Erythroblast (primary cell): ENCODE results near the gene ALS2CL.
A peak's percentile ranks its signal among the peaks of the same experiment; 100 is the strongest.

Experiments
- DNase-seq, 2 experiments: peaks; one replicate each; lab custom pipeline; 2025; lab: John Stamatoyannopoulos, UW
- GATA1 ChIP-seq: IDR thresholded peaks from 2 replicates; pipeline ENCODE4 v1.6.1; 2011; ENCODE audit warnings: low read depth, mild to moderate bottlenecking, control low read depth, low read length, moderate library complexity
- POLR2A ChIP-seq: IDR thresholded peaks from 2 replicates; pipeline ENCODE4 v1.6.1; 2011; ENCODE audit warnings: mild to moderate bottlenecking, low read length

The ALS2CL gene

GRCh38 chr3:46649436-46649835, 44.0 kb downstream of the ALS2CL start:
- no peak for TF ChIP-seq GATA1
- no peak for TF ChIP-seq POLR2A
- no peak for DNase-seq

GRCh38 chr3:46648096-46648495, 45.4 kb downstream of the ALS2CL start:
- TF ChIP-seq POLR2A (no peak), GATA1 (no peak)

GRCh38 chr3:46646700-46647099, 46.8 kb downstream of the ALS2CL start:
- TF ChIP-seq GATA1: no peak
- TF ChIP-seq POLR2A: no peak
- DNase-seq: no peak

More at GRCh38 chr3:46648096-46648495, 45.4 kb downstream of the ALS2CL start:
- DNase-seq: no peak

GRCh38 chr3:46643701-46644100, 49.8 kb downstream of the ALS2CL start:
- DNase-seq: no peak
- TF ChIP-seq POLR2A (no peak), GATA1 (no peak)

- no peak for TF ChIP-seq GATA1
- no peak for TF ChIP-seq POLR2A
- no peak for DNase-seq
Measured at GRCh38 chr3:46642971-46643370, 50.5 kb downstream of the ALS2CL start.

GRCh38 chr3:46640927-46641326, 52.6 kb downstream of the ALS2CL start:
- TF ChIP-seq POLR2A: no peak
- TF ChIP-seq GATA1: no peak

GRCh38 chr3:46639221-46639620, 54.3 kb downstream of the ALS2CL start:
- TF ChIP-seq GATA1 (no peak), POLR2A (no peak)

More at GRCh38 chr3:46640927-46641326, 52.6 kb downstream of the ALS2CL start:
- no peak for DNase-seq

GRCh38 chr3:46634856-46635255, 58.6 kb downstream of the ALS2CL start:
- TF ChIP-seq GATA1 (no peak), POLR2A (no peak)
- no peak for DNase-seq

More at GRCh38 chr3:46639221-46639620, 54.3 kb downstream of the ALS2CL start:
- no peak for DNase-seq

GRCh38 chr3:46632792-46633191, 60.7 kb downstream of the ALS2CL start:
- no peak for DNase-seq
- TF ChIP-seq GATA1 (no peak), POLR2A (no peak)

- peak; percentile 81 to 87 for DNase-seq
Measured at GRCh38 chr3:46629551-46630517, 63.6 kb downstream of the ALS2CL start.

GRCh38 chr3:46628901-46629369, 64.5 kb downstream of the ALS2CL start:
- no peak for TF ChIP-seq POLR2A
- no peak for TF ChIP-seq GATA1
- no peak for DNase-seq

More at GRCh38 chr3:46629551-46630517, 63.6 kb downstream of the ALS2CL start:
- TF ChIP-seq GATA1: no peak

- TF ChIP-seq GATA1 (no peak), POLR2A (no peak)
- DNase-seq: no peak
Measured at GRCh38 chr3:46627078-46627477, 66.4 kb downstream of the ALS2CL start.

GRCh38 chr3:46626039-46626438, 67.4 kb downstream of the ALS2CL start:
- no peak for DNase-seq
- no peak for TF ChIP-seq GATA1
- TF ChIP-seq POLR2A: no peak

GRCh38 chr3:46624975-46625490, 68.4 kb downstream of the ALS2CL start:
- no peak for DNase-seq
- no peak for TF ChIP-seq POLR2A
- TF ChIP-seq GATA1: no peak

- DNase-seq: no peak
- TF ChIP-seq GATA1 (no peak), POLR2A (no peak)
Measured at GRCh38 chr3:46624533-46624932, 68.9 kb downstream of the ALS2CL start.
